A673 (cell line): Measurements from ENCODE around the gene RPL28.

ENCODE experiments used
- CTCF ChIP-seq: fragments of 300-800, 200-600 bp; sonication (generic); conservative IDR thresholded peaks from 2 replicates; pipeline ENCODE4 v1.5.1; 2017; ENCODE audit warnings: low read depth, mild to moderate bottlenecking, antibody characterized with exemption, low read length, moderate library complexity, mixed read lengths
- EZH2 ChIP-seq: fragments of 200-600 bp; sonication (generic); IDR thresholded peaks from 2 replicates; pipeline ENCODE4 v1.6.1; 2017; ENCODE audit warnings: borderline replicate concordance, low read depth, mild to moderate bottlenecking, mixed read lengths, antibody characterized with exemption, low read length; ENCODE audit not compliant: poor library complexity, severe bottlenecking

GRCh38 chr19:55402509-55402908, 16.8 kb downstream of the RPL28 start:
- TF ChIP-seq CTCF (no peak), EZH2 (no peak)
